Left lung (tissue), 10 donors: ENCODE measurements around the gene CHAC2. TPM values are rescaled to one million over a fixed set of nuclear protein-coding genes. Genes with fewer than 3 reads are reported as not detected.
A peak's percentile ranks its signal among the peaks of the same experiment; 100 is the strongest.

Experiments
- ATAC-seq: fragments of 200-7000 bp; cut with Tn5 transposase; one replicate; pipeline ENCODE4 v1.9.1; 2020; ENCODE audit warnings: moderate library complexity
- DNase-seq, 4 donors: peaks; one replicate each; pipeline ENCODE4 v3.0.0-alpha.2; 2013 to 2020
- H3K27ac ChIP-seq, 2 donors: fragments of 200-600 bp; sonication (generic) in 1 of 2; one replicate each; pipeline versions ENCODE4 v1.5.0 to v1.8.0; 2020 to 2021
- H3K27me3 ChIP-seq, 2 donors: fragments of 200-600 bp; sonication (generic) in 1 of 2; one replicate each; pipeline versions ENCODE4 v1.5.0 to v1.8.0; 2020 to 2021
- H3K36me3 ChIP-seq, 2 donors: fragments of 200-600 bp; sonication (generic) in 1 of 2; one replicate each; pipeline versions ENCODE4 v1.5.0 to v1.8.0; 2020 to 2021
- H3K4me1 ChIP-seq, 2 donors: fragments of 200-600 bp; one replicate each; pipeline ENCODE4 v1.8.0; 2021
- H3K4me3 ChIP-seq, 2 donors: fragments of 200-600 bp; sonication (generic) in 1 of 2; one replicate each; pipeline versions ENCODE4 v1.5.0 to v1.8.0; 2020 to 2021; ENCODE audit warnings: mild to moderate bottlenecking in 1 of 2
- H3K9me3 ChIP-seq, 2 donors: fragments of 200-600 bp; sonication (generic) in 1 of 2; one replicate each; pipeline versions ENCODE4 v1.5.0 to v1.8.0; 2020 to 2021
- intact Hi-C, 2 donors: fragments of 100-400 bp; cut with DNase I; formaldehyde crosslinking; loops; one replicate each; pipeline versions ENCODE4 v1.11.2 to v1.14.2; 2022
- polyA plus RNA-seq, 6 donors: library from polyadenylated mRNA; unstranded; fragments of 120-200 nt; gene quantifications; one replicate each; pipeline ENCODE4 v1.2.1, GENCODE V29; 2013; ENCODE audit not compliant: insufficient read length in 6 of 6
- total RNA-seq, 2 donors: library from RNA; stranded (reverse); fragmentation: NEBNext Ultra II Directional; extraction: Animal tissue kit (Norgen Biotek cat#: 25700); gene quantifications; one replicate each; pipeline ENCODE4 v1.2.1, GENCODE V29; 2021
- TF ChIP-seq, protein P1 (sequence below), 2 donors: fragments of 200-600 bp; sonication (generic) in 1 of 2; IDR thresholded peaks; one replicate each; pipeline versions ENCODE4 v1.5.0 to v1.8.0; 2021; ENCODE audit warnings: antibody characterized with exemption in 2 of 2
- donor health status: DM: no; HTN: yes; CAD: no.
- donor health status: DM: no; HTN: no; CAD: no.

CHAC2 gene
- total and polyA plus RNA-seq, 8 donors = 1.6 to 9.6 (median 2.4) TPM

DNA sequence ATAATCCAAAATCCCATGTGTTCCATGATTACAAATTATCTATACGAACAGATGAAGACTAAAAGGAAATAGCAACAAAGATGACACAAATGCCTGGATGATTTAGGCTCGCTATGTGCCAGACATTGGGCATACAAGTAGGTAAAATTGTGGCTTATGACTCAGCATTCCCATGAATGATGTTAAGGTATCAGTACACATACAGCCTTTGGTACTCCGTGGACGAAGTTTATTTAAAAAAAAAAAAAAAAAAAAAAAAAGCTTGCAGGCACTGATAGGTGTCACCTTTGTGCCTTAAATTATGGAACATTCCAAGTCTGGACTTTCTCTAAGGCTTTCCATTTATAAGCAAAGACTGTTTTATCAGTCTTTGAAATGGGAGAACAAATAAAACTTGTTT lies 2.7 kb downstream of the CHAC2 start:
- peaks cover 0 to 16% of the 10 kb centered on the region in 2 donors for H3K4me1 ChIP-seq
- intact Hi-C loops = no loop called here
- no peak overlapping the region for H3K4me3 ChIP-seq
- ATAC-seq (no peak), DNase-seq (no peak)
- TF ChIP-seq, protein P1, sequence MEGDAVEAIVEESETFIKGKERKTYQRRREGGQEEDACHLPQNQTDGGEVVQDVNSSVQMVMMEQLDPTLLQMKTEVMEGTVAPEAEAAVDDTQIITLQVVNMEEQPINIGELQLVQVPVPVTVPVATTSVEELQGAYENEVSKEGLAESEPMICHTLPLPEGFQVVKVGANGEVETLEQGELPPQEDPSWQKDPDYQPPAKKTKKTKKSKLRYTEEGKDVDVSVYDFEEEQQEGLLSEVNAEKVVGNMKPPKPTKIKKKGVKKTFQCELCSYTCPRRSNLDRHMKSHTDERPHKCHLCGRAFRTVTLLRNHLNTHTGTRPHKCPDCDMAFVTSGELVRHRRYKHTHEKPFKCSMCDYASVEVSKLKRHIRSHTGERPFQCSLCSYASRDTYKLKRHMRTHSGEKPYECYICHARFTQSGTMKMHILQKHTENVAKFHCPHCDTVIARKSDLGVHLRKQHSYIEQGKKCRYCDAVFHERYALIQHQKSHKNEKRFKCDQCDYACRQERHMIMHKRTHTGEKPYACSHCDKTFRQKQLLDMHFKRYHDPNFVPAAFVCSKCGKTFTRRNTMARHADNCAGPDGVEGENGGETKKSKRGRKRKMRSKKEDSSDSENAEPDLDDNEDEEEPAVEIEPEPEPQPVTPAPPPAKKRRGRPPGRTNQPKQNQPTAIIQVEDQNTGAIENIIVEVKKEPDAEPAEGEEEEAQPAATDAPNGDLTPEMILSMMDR (IDR thresholded peaks at IDR 0.05) = no peak
- H3K36me3 ChIP-seq = peaks cover 0 to 14% of the 10 kb centered on the region in 2 donors
- H3K27me3 ChIP-seq = no peaks in the 10 kb centered on the region
- no peak overlapping the region for H3K27ac ChIP-seq
- H3K9me3 ChIP-seq = no peaks in the 10 kb centered on the region

DNA sequence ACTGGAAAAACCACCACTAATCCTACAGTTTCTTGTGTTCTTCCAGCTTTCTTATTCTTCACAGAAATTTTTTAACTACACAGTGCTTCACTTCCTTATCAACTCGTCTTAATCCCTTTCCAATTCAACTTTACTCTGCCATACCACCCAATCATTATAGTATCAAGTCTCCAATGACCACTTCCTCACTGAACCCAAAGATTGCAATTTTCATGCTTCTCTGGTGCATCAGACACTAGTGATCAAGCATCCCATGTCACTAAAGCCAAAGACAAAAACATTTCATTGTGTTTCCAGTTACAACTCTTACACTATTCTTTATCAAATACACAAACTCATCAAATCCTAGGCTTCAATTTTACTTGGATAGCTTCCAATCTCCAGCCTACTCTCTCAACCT lies 9.5 kb downstream of the CHAC2 start:
- peaks cover 0 to 6% of the 10 kb centered on the region in 2 donors for H3K4me1 ChIP-seq
- TF ChIP-seq, protein P1 (IDR thresholded peaks at IDR 0.05) = no peak
- no peak overlapping the region for H3K4me3 ChIP-seq

DNA sequence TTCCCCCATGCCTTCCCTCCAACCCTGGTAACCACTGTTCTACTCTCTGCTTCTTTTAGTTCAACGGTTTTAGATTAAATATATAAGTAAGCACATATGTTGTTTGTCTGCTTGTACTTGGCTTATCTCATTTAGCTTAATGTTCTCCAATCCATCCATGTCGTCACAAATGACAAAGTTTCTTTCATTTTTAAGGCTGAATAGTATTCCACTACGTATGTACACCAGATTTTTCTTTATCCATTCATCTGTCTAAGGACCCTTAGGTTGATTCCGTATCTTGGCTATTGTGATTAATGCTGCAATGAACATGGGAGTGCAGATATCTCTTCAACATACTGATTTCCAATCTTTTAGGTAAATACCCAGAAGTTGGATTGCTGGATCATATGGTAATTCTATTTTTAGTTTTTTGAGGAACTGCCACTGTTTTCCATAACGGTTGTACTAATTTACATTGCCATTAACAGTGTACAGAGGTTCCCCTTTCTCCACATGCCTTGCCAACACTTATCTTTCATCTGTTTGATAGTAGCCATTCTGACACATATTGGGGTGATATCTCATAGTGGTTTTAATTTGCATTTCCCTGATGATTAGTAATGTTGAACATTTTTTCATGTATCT lies 11.0 kb downstream of the CHAC2 start:
- no peak for DNase-seq

More for the DNA sequence above, 9.5 kb downstream of the CHAC2 start:
- Histone ChIP-seq H3K36me3 (peaks cover 0 to 26% of the 10 kb centered on the region in 2 donors), H3K27ac (no peak overlapping the region), H3K9me3 (no peaks in the 10 kb centered on the region), H3K27me3 (no peaks in the 10 kb centered on the region)
- DNase-seq (no peak), ATAC-seq (no peak)
- intact Hi-C loops = no loop called here

GRCh38 chr2:53780056-53780455 lies 12.5 kb downstream of the CHAC2 start:
- DNase-seq (no peak), ATAC-seq (no peak)
- H3K4me3 ChIP-seq = no peak overlapping the region
- peaks cover 0 to 12% of the 10 kb centered on the region in 2 donors for H3K36me3 ChIP-seq
- H3K4me1 ChIP-seq = peaks cover 0 to 25% of the 10 kb centered on the region in 2 donors
- intact Hi-C loops = no loop called here
- H3K27me3 ChIP-seq = no peaks in the 10 kb centered on the region
- TF ChIP-seq, protein P1 (IDR thresholded peaks at IDR 0.05) = no peak
- H3K9me3 ChIP-seq = no peaks in the 10 kb centered on the region
- no peak overlapping the region for H3K27ac ChIP-seq

More for the DNA sequence above, 11.0 kb downstream of the CHAC2 start:
- no peak overlapping the region for H3K27ac ChIP-seq
- H3K36me3 ChIP-seq = peaks cover 0 to 26% of the 10 kb centered on the region in 2 donors
- H3K4me1 ChIP-seq = peaks cover 0 to 13% of the 10 kb centered on the region in 2 donors
- H3K9me3 ChIP-seq = no peaks in the 10 kb centered on the region
- TF ChIP-seq, protein P1 (IDR thresholded peaks at IDR 0.05) = no peak
- H3K4me3 ChIP-seq = no peak overlapping the region
- intact Hi-C loops = no loop called here
- no peaks in the 10 kb centered on the region for H3K27me3 ChIP-seq
- ATAC-seq = no peak

DNA sequence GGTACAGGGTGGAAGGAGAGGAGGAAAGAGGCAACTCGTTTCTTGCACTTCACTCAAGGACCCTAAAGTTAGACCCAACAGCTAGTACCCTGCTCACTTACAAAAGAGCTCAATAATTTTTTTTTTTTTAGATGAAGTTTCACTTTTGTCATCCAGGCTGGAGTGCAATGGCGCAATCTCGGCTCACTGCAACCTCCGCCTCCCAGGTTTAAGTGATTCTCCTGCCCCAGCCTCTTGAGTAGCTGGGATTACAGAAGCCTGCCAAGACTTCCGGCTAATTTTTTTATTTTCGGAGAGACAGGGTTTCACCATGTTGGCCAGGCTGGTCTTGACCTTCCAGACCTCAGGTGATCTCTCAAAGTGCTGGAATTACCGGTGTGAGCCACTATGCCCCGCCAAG lies 15.1 kb downstream of the CHAC2 start:
- Histone ChIP-seq H3K4me3 (no peak overlapping the region), H3K36me3 (peaks cover 0 to 12% of the 10 kb centered on the region in 2 donors), H3K27ac (peak overlapping the region; percentile 45 to 50), H3K27me3 (no peaks in the 10 kb centered on the region), H3K9me3 (no peaks in the 10 kb centered on the region), H3K4me1 (peaks cover 8 to 39% of the 10 kb centered on the region in 2 donors)
- intact Hi-C loops = no loop called here
- TF ChIP-seq, protein P1 (IDR thresholded peaks at IDR 0.05) = no peak
- peak; percentile 27 for ATAC-seq
- no peak for DNase-seq
